HEK293 (cell line): Measurements from ENCODE around the gene MPZL3.

Source experiments
- CTCF ChIA-PET: fragments of 350-600 bp; formaldehyde crosslinking; extraction: SDS; loops from one replicate; lab custom pipeline; 2021; ENCODE audit warnings: antibody characterized with exemption; lab: Yijun Ruan, JAX
- POLR2A ChIA-PET: fragments of 300-600 bp; formaldehyde crosslinking; extraction: SDS; loops from one replicate; lab custom pipeline; 2020; ENCODE audit warnings: antibody characterized with exemption, inconsistent platforms; lab: Yijun Ruan, JAX
- H3K27ac ChIP-seq: fragments of 200-500 bp; sonication (Bioruptor generic); 2 replicates; pipeline ENCODE4 v1.5.1; 2014; ENCODE audit warnings: low read depth, low read length, control low read depth, inconsistent platforms; ENCODE audit errors: extremely low read depth
- H3K36me3 ChIP-seq, 2 experiments: fragments of 200-500 bp in 1 of 2; sonication (Bioruptor generic) in 1 of 2; 1 replicate in 1 of 2; 2 replicates in 1 of 2; pipeline ENCODE4 v1.5.1; 2014 to 2017; ENCODE audit warnings: inconsistent platforms in 2 of 2, low read length in 2 of 2; ENCODE audit not compliant: control insufficient read depth in 2 of 2, insufficient read depth in 1 of 2
- H3K4me1 ChIP-seq: fragments of 200-500 bp; sonication (Bioruptor generic); 2 replicates; pipeline ENCODE4 v1.5.1; 2014; ENCODE audit warnings: mild to moderate bottlenecking, low read length, inconsistent platforms; ENCODE audit not compliant: control insufficient read depth, insufficient read depth
- H3K4me3 ChIP-seq: 2 replicates; pipeline ENCODE4 v1.5.1; 2011; ENCODE audit warnings: low read depth, mild to moderate bottlenecking, control low read depth, low read length, moderate library complexity
- H3K9me3 ChIP-seq: fragments of 200-500 bp; sonication (Bioruptor generic); 2 replicates; pipeline ENCODE4 v1.5.1; 2014; ENCODE audit warnings: low read depth, low read length, inconsistent platforms; ENCODE audit not compliant: control insufficient read depth, insufficient read depth
- PRDM1 ChIP-seq: fragments of 450-650 bp; formaldehyde crosslinking; IDR thresholded peaks from 2 replicates; pipeline ENCODE4; 2016; ENCODE audit warnings: missing biosample characterization, missing genetic modification characterization
- SP3 ChIP-seq: fragments of 450-650 bp; formaldehyde crosslinking; IDR thresholded peaks from 2 replicates; pipeline ENCODE4 v1.5.1; 2016; ENCODE audit warnings: missing biosample characterization, missing genetic modification characterization
- YY1 ChIP-seq: fragments of 450-650 bp; formaldehyde crosslinking; IDR thresholded peaks from 2 replicates; pipeline ENCODE4 v1.5.1; 2018; ENCODE audit warnings: missing biosample characterization, missing genetic modification characterization
- ZFP3 ChIP-seq: fragments of 450-650 bp; formaldehyde crosslinking; IDR thresholded peaks from 2 replicates; pipeline ENCODE4 v1.5.1; 2016; ENCODE audit warnings: low read depth, missing biosample characterization, missing genetic modification characterization
- ZFP69B ChIP-seq: fragments of 450-650 bp; formaldehyde crosslinking; IDR thresholded peaks from 2 replicates; pipeline ENCODE4 v1.5.1; 2016; ENCODE audit warnings: missing biosample characterization, missing genetic modification characterization
- ZNF169 ChIP-seq: fragments of 450-650 bp; formaldehyde crosslinking; IDR thresholded peaks from 2 replicates; pipeline ENCODE4 v1.5.1; 2016; ENCODE audit warnings: missing biosample characterization, missing genetic modification characterization
- ZNF394 ChIP-seq: fragments of 450-650 bp; formaldehyde crosslinking; IDR thresholded peaks from 2 replicates; pipeline ENCODE4 v1.5.1; 2016; ENCODE audit warnings: missing biosample characterization, missing genetic modification characterization, mild to moderate bottlenecking, moderate library complexity, borderline replicate concordance
- ZNF473 ChIP-seq: fragments of 450-650 bp; formaldehyde crosslinking; IDR thresholded peaks from 2 replicates; pipeline ENCODE4 v1.5.1; 2017; ENCODE audit warnings: missing biosample characterization, missing genetic modification characterization
- ZNF529 ChIP-seq: fragments of 450-650 bp; formaldehyde crosslinking; IDR thresholded peaks from 2 replicates; pipeline ENCODE4 v1.5.1; 2017; ENCODE audit warnings: missing genetic modification characterization, missing biosample characterization; ENCODE audit not compliant: insufficient replicate concordance
- ZNF626 ChIP-seq: fragments of 450-650 bp; sonication (Bioruptor Pico); formaldehyde crosslinking; IDR thresholded peaks from 2 replicates; pipeline ENCODE4 v1.5.1; 2018; ENCODE audit warnings: missing biosample characterization, missing genetic modification characterization, inconsistent platforms
- ZNF707 ChIP-seq: fragments of 450-650 bp; formaldehyde crosslinking; IDR thresholded peaks from 2 replicates; pipeline ENCODE4 v1.5.1; 2016; ENCODE audit warnings: missing biosample characterization, missing genetic modification characterization
- ZNF785 ChIP-seq: fragments of 450-650 bp; formaldehyde crosslinking; IDR thresholded peaks from 2 replicates; pipeline ENCODE4 v1.5.1; 2016; ENCODE audit warnings: missing biosample characterization, missing genetic modification characterization
- ZXDB ChIP-seq: fragments of 450-650 bp; formaldehyde crosslinking; IDR thresholded peaks from 2 replicates; pipeline ENCODE4 v1.5.1; 2016; ENCODE audit warnings: missing biosample characterization, missing genetic modification characterization
- TF ChIP-seq, protein P1 (sequence below): fragments of 450-650 bp; formaldehyde crosslinking; conservative IDR thresholded peaks from 2 replicates; pipeline ENCODE4 v1.5.1; 2016; ENCODE audit warnings: low read depth, missing biosample characterization, missing genetic modification characterization
- TF ChIP-seq, protein P2 (sequence below): fragments of 450-650 bp; formaldehyde crosslinking; IDR thresholded peaks from 2 replicates; pipeline ENCODE4 v1.5.1; 2016; ENCODE audit warnings: missing biosample characterization, missing genetic modification characterization
- TF ChIP-seq, protein P3 (sequence below): fragments of 450-650 bp; formaldehyde crosslinking; IDR thresholded peaks from 2 replicates; pipeline ENCODE4 v1.5.1; 2016; ENCODE audit warnings: missing biosample characterization, missing genetic modification characterization

MPZL3 gene

DNA sequence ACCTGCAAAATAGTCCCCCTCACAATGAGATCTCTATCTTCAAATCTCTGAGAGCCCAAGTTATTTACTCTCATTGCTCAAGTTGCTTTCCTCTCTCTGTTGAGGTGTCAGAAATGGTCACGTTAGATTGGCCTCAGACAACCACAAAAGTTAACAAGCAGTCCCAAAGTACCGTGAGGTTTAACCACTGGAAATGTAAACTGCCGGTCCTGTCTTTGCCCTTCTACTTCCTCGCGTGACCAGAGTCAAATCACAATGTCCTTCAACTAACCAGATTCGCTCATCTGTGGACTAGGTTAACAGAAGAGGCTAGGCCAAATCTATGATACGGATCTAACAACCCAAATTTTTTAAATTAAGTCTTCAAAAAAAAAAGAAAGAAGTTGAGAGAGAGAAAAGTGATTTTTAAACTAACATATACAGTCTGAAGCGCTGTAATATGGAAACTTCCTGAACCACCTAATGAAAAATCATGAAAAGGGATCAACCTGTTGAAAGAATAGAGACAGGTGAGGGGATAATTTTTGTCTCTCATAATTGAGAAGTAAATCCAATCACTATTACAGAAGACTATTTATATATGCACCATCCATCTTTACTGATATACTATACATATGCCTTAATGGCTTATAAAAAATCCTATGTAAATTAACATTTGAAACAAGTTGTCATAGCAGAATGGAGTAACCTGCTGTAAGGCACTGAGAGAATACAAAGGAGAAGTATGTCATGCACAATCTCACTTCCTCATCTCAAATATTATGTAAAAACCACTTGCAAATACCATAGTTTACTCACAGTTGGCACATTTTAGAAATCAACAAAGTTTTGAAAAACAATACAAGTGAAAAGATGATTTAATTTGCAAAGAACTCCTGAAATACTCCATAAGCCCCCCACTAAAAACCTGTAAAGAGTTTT is 24.0 kb downstream of the MPZL3 start:
- CTCF ChIA-PET = no interaction called here
- H3K27ac ChIP-seq = no peak overlapping the region
- TF ChIP-seq ZNF707 (tag by site-specific recombination) (no peak), ZNF785 (no peak), SP3 (tag by site-specific recombination) (no peak), ZNF394 (tag by site-specific recombination) (no peak), YY1 (tag by site-specific recombination) (no peak), ZXDB (tag by site-specific recombination) (no peak), ZNF473 (tag by site-specific recombination) (no peak), PRDM1 (no peak), ZNF529 (tag by site-specific recombination) (no peak), ZFP69B (tag by site-specific recombination) (no peak), ZNF169 (tag by site-specific recombination) (no peak)
- TF ChIP-seq, protein P1, sequence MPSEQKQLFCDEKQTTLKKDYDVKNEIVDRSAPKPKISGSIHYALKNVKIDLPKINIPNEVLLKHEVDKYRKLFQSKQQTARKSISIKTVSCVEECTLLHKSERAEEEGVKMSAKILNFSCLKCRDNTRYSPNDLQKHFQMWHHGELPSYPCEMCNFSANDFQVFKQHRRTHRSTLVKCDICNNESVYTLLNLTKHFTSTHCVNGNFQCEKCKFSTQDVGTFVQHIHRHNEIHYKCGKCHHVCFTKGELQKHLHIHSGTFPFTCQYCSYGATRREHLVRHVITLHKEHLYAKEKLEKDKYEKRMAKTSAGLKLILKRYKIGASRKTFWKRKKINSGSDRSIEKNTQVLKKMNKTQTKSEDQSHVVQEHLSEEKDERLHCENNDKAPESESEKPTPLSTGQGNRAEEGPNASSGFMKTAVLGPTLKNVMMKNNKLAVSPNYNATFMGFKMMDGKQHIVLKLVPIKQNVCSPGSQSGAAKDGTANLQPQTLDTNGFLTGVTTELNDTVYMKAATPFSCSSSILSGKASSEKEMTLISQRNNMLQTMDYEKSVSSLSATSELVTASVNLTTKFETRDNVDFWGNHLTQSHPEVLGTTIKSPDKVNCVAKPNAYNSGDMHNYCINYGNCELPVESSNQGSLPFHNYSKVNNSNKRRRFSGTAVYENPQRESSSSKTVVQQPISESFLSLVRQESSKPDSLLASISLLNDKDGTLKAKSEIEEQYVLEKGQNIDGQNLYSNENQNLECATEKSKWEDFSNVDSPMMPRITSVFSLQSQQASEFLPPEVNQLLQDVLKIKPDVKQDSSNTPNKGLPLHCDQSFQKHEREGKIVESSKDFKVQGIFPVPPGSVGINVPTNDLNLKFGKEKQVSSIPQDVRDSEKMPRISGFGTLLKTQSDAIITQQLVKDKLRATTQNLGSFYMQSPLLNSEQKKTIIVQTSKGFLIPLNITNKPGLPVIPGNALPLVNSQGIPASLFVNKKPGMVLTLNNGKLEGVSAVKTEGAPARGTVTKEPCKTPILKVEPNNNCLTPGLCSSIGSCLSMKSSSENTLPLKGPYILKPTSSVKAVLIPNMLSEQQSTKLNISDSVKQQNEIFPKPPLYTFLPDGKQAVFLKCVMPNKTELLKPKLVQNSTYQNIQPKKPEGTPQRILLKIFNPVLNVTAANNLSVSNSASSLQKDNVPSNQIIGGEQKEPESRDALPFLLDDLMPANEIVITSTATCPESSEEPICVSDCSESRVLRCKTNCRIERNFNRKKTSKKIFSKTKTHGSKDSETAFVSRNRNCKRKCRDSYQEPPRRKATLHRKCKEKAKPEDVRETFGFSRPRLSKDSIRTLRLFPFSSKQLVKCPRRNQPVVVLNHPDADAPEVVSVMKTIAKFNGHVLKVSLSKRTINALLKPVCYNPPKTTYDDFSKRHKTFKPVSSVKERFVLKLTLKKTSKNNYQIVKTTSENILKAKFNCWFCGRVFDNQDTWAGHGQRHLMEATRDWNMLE (tag by site-specific recombination) = no peak
- TF ChIP-seq, protein P2, sequence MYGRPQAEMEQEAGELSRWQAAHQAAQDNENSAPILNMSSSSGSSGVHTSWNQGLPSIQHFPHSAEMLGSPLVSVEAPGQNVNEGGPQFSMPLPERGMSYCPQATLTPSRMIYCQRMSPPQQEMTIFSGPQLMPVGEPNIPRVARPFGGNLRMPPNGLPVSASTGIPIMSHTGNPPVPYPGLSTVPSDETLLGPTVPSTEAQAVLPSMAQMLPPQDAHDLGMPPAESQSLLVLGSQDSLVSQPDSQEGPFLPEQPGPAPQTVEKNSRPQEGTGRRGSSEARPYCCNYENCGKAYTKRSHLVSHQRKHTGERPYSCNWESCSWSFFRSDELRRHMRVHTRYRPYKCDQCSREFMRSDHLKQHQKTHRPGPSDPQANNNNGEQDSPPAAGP (tag by site-specific recombination) = no peak
- TF ChIP-seq, all 188 proteins: peak for 0
- Histone ChIP-seq H3K36me3 (no peaks in the 10 kb centered on the region), H3K4me1 (no peaks in the 10 kb centered on the region), H3K9me3 (no peaks in the 10 kb centered on the region), H3K4me3 (no peak overlapping the region)
- POLR2A ChIA-PET = no interaction called here

DNA sequence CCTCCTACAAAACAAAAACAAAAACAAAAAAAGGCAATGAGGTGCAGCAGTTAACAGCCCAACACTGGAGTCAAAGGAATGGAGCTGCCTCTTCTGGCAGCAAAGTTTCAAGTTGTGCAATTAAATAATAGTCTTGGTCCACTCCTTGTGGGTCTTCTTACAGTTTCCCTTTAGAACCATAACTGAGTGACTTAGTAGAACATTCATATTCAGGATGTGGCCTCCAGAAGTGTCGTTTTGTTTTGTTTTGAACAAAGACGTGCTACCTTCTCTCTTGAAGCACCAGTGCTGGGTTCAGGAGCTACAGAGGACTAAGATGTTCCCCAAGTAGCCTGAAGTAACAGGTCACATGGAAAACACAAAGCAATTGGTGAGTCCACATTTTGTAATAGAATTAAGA is 25.4 kb downstream of the MPZL3 start:
- ChIA-PET POLR2A (no interaction called here), CTCF (interaction anchor here (0.5 to 2.6 kb wide), 4 partner anchors 8 to 73 kb away, joined by 3 to 12 read pairs (median 4); no protein-coding TSS in a partner anchor)
- no peak overlapping the region for H3K4me3 ChIP-seq
- TF ChIP-seq SP3 (tag by site-specific recombination) (no peak), ZNF626 (tag by site-specific recombination) (no peak), ZFP3 (tag by site-specific recombination) (no peak)
- TF ChIP-seq, protein P3, sequence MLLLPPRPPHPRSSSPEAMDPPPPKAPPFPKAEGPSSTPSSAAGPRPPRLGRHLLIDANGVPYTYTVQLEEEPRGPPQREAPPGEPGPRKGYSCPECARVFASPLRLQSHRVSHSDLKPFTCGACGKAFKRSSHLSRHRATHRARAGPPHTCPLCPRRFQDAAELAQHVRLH (tag by site-specific recombination) = no peak
- no peaks in the 10 kb centered on the region for H3K9me3 ChIP-seq
- no peaks in the 10 kb centered on the region for H3K36me3 ChIP-seq
- no peak overlapping the region for H3K27ac ChIP-seq
- no peaks in the 10 kb centered on the region for H3K4me1 ChIP-seq
